HG03280 (cell line): ENCODE data around the gene CCND1.
"Not testable (repeated sequence)": the region's sequence is repeated elsewhere in the genome, so short reads cannot be mapped to it uniquely, and the experiment has no call there.

Experiments used
- ATAC-seq: cut with Tn5 transposase; IDR thresholded peaks from one replicate; pipeline ENCODE4 v1.9.1; 2021; ENCODE audit warnings: mild to moderate bottlenecking, moderate library complexity; ENCODE audit not compliant: unreplicated experiment

The CCND1 gene

GRCh38 chr11:69617682-69618081 lies 23.3 kb upstream of the CCND1 start:
- no peak for ATAC-seq

- no peak for ATAC-seq
These were observed 22.7 kb upstream of the CCND1 start for GRCh38 chr11:69618237-69618636.

GRCh38 chr11:69620683-69621290 lies 20.2 kb upstream of the CCND1 start:
- ATAC-seq = no peak

GRCh38 chr11:69622097-69622681 lies 18.8 kb upstream of the CCND1 start:
- ATAC-seq = not testable (repeated sequence)

GRCh38 chr11:69624293-69624692 lies 16.7 kb upstream of the CCND1 start:
- no peak for ATAC-seq

- no peak for ATAC-seq
These were observed 15.5 kb upstream of the CCND1 start for GRCh38 chr11:69625476-69625875.

- ATAC-seq = no peak
These were observed 13.4 kb upstream of the CCND1 start for GRCh38 chr11:69627551-69627950.

- no peak for ATAC-seq
These were observed 10.9 kb upstream of the CCND1 start for GRCh38 chr11:69630017-69630416.

- ATAC-seq = no peak
These were observed 10.5 kb upstream of the CCND1 start for GRCh38 chr11:69630424-69630823.

GRCh38 chr11:69632900-69633299 lies 8.1 kb upstream of the CCND1 start:
- ATAC-seq = no peak

GRCh38 chr11:69634069-69634468 lies 6.9 kb upstream of the CCND1 start:
- no peak for ATAC-seq

- ATAC-seq = no peak
These were observed 6.4 kb upstream of the CCND1 start for GRCh38 chr11:69634590-69634989.

- ATAC-seq = no peak
These were observed 5.8 kb upstream of the CCND1 start for GRCh38 chr11:69635195-69635594.

GRCh38 chr11:69635804-69636511 lies 5.0 kb upstream of the CCND1 start:
- no peak for ATAC-seq

GRCh38 chr11:69636512-69637197 lies 4.3 kb upstream of the CCND1 start:
- ATAC-seq = no peak

- ATAC-seq = no peak
These were observed 3.6 kb upstream of the CCND1 start for GRCh38 chr11:69637198-69637940.

GRCh38 chr11:69637941-69638871 lies 2.8 kb upstream of the CCND1 start:
- no peak for ATAC-seq

GRCh38 chr11:69638941-69639681 lies 1.8 kb upstream of the CCND1 start:
- ATAC-seq = no peak

- no peak for ATAC-seq
These were observed 1.1 kb upstream of the CCND1 start for GRCh38 chr11:69639831-69640230.
